ENCODE results near the gene KCNE3. TPM values are rescaled to one million over a fixed set of nuclear protein-coding genes. Genes with fewer than 3 reads are reported as not detected.

The KCNE3 gene
- polyA plus RNA-seq, 1 donor (not counting 4 experiments of a cell fraction or from before 2014, with no cell fraction given), result not detected

GRCh38 chr11:74470526-74470925, 3.2 kb upstream of the KCNE3 start:
- no peaks in the 10 kb centered on the region for H3K36me3 ChIP-seq (ENCODE audit: control insufficient read depth in 2 of 2, extremely low read depth in 1 of 2, insufficient read depth in 2 of 2, low read length in 2 of 2)
- TF ChIP-seq EZH2 (IDR thresholded peaks at IDR 0.05; ENCODE audit: low read length), result no peak
- TF ChIP-seq, protein P1, sequence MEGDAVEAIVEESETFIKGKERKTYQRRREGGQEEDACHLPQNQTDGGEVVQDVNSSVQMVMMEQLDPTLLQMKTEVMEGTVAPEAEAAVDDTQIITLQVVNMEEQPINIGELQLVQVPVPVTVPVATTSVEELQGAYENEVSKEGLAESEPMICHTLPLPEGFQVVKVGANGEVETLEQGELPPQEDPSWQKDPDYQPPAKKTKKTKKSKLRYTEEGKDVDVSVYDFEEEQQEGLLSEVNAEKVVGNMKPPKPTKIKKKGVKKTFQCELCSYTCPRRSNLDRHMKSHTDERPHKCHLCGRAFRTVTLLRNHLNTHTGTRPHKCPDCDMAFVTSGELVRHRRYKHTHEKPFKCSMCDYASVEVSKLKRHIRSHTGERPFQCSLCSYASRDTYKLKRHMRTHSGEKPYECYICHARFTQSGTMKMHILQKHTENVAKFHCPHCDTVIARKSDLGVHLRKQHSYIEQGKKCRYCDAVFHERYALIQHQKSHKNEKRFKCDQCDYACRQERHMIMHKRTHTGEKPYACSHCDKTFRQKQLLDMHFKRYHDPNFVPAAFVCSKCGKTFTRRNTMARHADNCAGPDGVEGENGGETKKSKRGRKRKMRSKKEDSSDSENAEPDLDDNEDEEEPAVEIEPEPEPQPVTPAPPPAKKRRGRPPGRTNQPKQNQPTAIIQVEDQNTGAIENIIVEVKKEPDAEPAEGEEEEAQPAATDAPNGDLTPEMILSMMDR (optimal IDR thresholded peaks at IDR 0.05 in 1 of 3, IDR thresholded peaks at IDR 0.05 in 1 of 3, conservative IDR thresholded peaks at IDR 0.05 in 1 of 3; ENCODE audit: extremely low read depth in 1 of 3, insufficient read depth in 2 of 3, low read length in 3 of 3), result no peak
- H3K4me2 ChIP-seq (ENCODE audit: control insufficient read depth, extremely low read depth, insufficient read depth, low read depth, low read length), result no peak overlapping the region
- no peak overlapping the region for H3K4me3 ChIP-seq (ENCODE audit: control insufficient read depth in 2 of 3, extremely low read depth in 1 of 3, insufficient read depth in 2 of 3, low read depth in 1 of 3, low read length in 3 of 3)
- H4K20me1 ChIP-seq (ENCODE audit: control insufficient read depth, extremely low read depth, insufficient read depth, low read length), result no peaks in the 10 kb centered on the region
- dilution Hi-C loops (cut with MboI; ENCODE audit: extremely low pct_ligation_motif_present, low sequenced_read_pairs), result no loop called here
- H3K9me3 ChIP-seq (ENCODE audit: control insufficient read depth, low read depth, low read length), result no peaks in the 10 kb centered on the region
- H3K9me1 ChIP-seq (ENCODE audit: control insufficient read depth, extremely low read depth, insufficient read depth, low read length), result no peaks in the 10 kb centered on the region
- H2AFZ ChIP-seq (ENCODE audit: control insufficient read depth, low read length), result no peak overlapping the region
- H3K27ac ChIP-seq (ENCODE audit: control insufficient read depth, insufficient read depth, low read length), result no peak overlapping the region
- no peak overlapping the region for H3K9ac ChIP-seq (ENCODE audit: control insufficient read depth, extremely low read depth, insufficient read depth, low read length)
- no peaks in the 10 kb centered on the region for H3K4me1 ChIP-seq (ENCODE audit: control insufficient read depth, extremely low read depth, insufficient read depth, low read length)
- H3K79me2 ChIP-seq (ENCODE audit: control insufficient read depth, insufficient read depth, low read length), result no peaks in the 10 kb centered on the region
- no peak for DNase-seq (ENCODE audit: low read depth, low spot score)
- no peak for FAIRE-seq
- peaks cover 32% of the 10 kb centered on the region for H3K27me3 ChIP-seq (ENCODE audit: control insufficient read depth, extremely low read depth, insufficient read depth, low read length)

GRCh38 chr11:74468936-74469335, 1.6 kb upstream of the KCNE3 start:
- peaks cover 37% of the 10 kb centered on the region for H3K27me3 ChIP-seq (ENCODE audit: control insufficient read depth, extremely low read depth, insufficient read depth, low read length)
- H4K20me1 ChIP-seq (ENCODE audit: control insufficient read depth, extremely low read depth, insufficient read depth, low read length), result no peaks in the 10 kb centered on the region
- FAIRE-seq (no peak), DNase-seq (ENCODE audit: low read depth, low spot score) (no peak)
- no peaks in the 10 kb centered on the region for H3K36me3 ChIP-seq (ENCODE audit: control insufficient read depth in 2 of 2, extremely low read depth in 1 of 2, insufficient read depth in 2 of 2, low read length in 2 of 2)
- no peak overlapping the region for H3K4me2 ChIP-seq (ENCODE audit: control insufficient read depth, extremely low read depth, insufficient read depth, low read depth, low read length)
- no peak overlapping the region for H3K9ac ChIP-seq (ENCODE audit: control insufficient read depth, extremely low read depth, insufficient read depth, low read length)
- H3K9me3 ChIP-seq (ENCODE audit: control insufficient read depth, low read depth, low read length), result no peaks in the 10 kb centered on the region
- dilution Hi-C loops (cut with MboI; ENCODE audit: extremely low pct_ligation_motif_present, low sequenced_read_pairs), result no loop called here
- H2AFZ ChIP-seq (ENCODE audit: control insufficient read depth, low read length), result no peak overlapping the region
- no peaks in the 10 kb centered on the region for H3K9me1 ChIP-seq (ENCODE audit: control insufficient read depth, extremely low read depth, insufficient read depth, low read length)
- H3K4me1 ChIP-seq (ENCODE audit: control insufficient read depth, extremely low read depth, insufficient read depth, low read length), result no peaks in the 10 kb centered on the region
- H3K4me3 ChIP-seq (ENCODE audit: control insufficient read depth in 2 of 3, extremely low read depth in 1 of 3, insufficient read depth in 2 of 3, low read depth in 1 of 3, low read length in 3 of 3), result no peak overlapping the region
- TF ChIP-seq, protein P1 (optimal IDR thresholded peaks at IDR 0.05 in 1 of 3, IDR thresholded peaks at IDR 0.05 in 1 of 3, conservative IDR thresholded peaks at IDR 0.05 in 1 of 3; ENCODE audit: extremely low read depth in 1 of 3, insufficient read depth in 2 of 3, low read length in 3 of 3), result no peak
- no peak for TF ChIP-seq EZH2 (IDR thresholded peaks at IDR 0.05; ENCODE audit: low read length)
- no peak overlapping the region for H3K27ac ChIP-seq (ENCODE audit: control insufficient read depth, insufficient read depth, low read length)
- H3K79me2 ChIP-seq (ENCODE audit: control insufficient read depth, insufficient read depth, low read length), result no peaks in the 10 kb centered on the region

All from keratinocyte (primary cell).